Measurements from ENCODE around the gene CLEC18A.
"Not testable (repeated sequence)": the region's sequence is repeated elsewhere in the genome, so short reads cannot be mapped to it uniquely, and the experiment has no call there.

Gene CLEC18A

DNA sequence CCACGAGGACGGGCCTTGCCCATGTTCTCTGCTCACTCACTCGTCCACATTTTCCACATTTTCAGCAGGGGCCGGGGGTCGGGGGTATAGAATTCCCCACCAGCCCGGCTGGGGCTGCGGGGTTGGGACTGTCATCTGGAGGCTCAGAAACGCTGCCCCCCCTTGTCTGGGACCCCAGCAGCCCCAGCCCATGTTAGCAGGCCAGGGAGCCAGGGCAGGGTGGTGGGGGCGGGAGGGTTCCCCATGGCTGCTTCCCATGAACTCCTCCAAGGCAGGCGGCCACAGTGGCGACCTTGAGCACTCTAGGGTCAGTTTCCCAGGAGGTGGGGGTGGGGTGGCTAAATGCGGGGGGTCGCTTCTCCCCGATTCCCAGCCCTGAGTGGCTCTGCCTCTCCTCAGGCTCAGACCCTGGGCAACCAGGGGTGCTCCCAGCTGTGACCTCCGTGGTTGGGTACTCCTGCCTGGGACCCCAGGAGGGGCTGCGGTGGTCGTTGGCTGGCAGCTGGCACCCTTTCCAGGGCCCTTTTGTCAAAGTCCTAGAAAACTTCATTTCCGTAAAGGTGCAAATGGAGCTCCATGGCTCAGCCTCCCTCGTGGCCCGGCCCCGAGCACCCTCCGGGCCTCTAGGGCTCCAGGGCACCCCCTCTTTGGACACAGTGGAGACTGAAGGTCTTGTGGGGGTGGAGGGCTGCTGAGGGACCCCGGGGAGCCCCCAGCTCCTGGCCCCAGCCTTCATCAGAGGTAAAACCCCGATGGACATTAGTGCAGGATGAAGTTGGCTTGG, 1.6 kb downstream of the CLEC18A start:
- not testable (repeated sequence) for FAIRE-seq

GRCh38 chr16:69954241-69954640, 3.1 kb downstream of the CLEC18A start:
- not testable (repeated sequence) for FAIRE-seq

GRCh38 chr16:69963312-69963711, 12.2 kb downstream of the CLEC18A start:
- not testable (repeated sequence) for FAIRE-seq

- not testable (repeated sequence) for FAIRE-seq
Observed at GRCh38 chr16:69964960-69965660, 14.0 kb downstream of the CLEC18A start.

DNA sequence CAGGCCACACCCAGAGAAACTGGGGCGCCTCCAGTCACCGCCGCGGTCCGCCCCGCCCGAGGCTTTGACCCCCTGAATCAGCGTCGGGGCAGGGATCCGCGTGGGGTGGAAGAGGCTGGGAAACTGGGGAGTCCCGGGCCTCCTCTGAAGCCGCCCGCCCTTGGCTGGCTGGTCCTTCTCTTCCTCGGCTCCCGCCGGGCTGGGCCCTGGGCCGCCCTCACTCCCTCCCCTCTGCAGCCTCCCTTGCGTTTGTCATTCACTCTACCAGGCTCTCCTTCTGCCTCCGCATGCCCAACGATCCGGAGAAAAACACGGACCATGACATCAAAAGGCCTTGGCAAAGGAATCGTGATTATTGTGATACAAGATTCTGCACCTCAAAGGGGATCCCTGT, 14.5 kb downstream of the CLEC18A start:
- FAIRE-seq = not testable (repeated sequence)

DNA sequence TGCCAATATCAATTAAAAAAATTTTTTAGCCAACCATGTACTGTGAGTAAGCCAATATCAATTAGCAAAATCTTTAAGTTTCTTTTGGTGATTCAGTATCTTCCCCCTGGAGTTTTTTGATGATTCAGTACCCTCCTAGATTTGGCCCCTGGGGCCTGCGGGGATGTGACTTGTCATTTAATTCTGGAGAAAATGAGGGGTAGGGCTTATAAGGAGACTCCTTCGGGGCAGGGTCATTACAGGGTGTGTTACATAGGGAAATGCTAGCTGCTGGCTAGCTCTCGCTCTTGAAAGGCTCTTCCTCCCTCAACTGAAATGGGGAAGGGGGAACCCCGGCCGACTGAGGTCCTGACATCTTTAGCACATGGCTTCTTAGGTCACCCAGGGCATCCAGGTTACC, 16.6 kb downstream of the CLEC18A start:
- not testable (repeated sequence) for FAIRE-seq

- not testable (repeated sequence) for FAIRE-seq
Observed at GRCh38 chr16:69968125-69968524, 17.0 kb downstream of the CLEC18A start.

DNA sequence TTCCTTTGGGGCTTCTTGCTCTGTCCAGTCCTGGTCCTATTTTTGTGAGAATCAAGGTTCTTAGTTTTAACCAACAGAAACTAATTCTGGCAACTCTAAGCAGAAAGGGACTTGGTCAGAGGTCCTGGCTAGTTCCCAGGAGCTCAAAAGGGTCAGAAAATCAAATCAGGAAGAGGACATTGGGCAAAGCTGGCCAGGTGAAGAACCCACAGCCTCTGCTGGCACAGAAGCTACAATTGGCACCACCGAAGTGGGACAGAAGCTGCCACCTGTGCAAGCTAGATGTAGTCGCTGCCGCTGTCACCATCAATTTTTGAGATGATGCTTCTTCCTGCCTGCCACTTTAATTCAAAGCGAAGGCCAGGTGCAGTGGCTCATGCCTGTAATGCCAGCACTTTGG, 18.5 kb downstream of the CLEC18A start:
- not testable (repeated sequence) for FAIRE-seq

GRCh38 chr16:69972120-69972519, 21.0 kb downstream of the CLEC18A start:
- not testable (repeated sequence) for FAIRE-seq

DNA sequence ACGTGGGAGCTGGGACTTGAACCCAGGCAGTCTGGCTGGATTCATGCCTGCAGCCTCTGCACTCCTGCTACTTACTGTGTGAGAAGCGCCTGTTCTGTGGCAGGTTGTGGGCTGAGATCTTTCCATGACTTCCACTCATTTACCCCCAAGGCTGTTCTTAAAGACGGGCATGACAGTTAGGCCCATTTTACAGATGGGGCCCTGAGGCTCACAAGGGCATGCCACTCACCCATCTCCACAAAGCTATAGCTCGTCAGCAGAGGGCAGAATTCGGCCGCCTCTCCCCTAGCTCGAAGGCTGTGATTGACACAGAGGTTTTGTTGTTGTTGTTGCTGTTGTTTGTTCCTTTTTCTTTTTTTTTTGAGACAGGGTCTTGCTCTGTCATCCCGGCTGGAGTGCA, 21.8 kb downstream of the CLEC18A start:
- not testable (repeated sequence) for FAIRE-seq

DNA sequence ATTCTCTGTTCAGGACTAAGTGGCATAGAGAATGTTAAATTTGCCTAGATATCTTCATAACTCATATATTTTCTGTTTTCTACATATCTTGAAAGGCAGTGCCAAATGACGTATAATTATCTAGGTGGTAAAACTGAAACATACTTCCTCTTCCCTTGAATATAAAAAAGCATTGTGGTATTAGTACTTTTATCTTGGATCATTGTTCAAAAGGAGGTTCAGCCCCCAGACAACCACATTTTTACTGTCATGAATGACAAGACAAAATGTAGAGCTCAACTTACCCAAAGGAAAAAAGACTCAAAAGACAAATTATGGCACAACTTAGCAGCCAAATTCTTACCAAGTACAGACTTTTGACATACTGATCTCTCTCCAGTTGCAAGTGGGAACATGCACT, 34.1 kb downstream of the CLEC18A start:
- FAIRE-seq = not testable (repeated sequence)

DNA sequence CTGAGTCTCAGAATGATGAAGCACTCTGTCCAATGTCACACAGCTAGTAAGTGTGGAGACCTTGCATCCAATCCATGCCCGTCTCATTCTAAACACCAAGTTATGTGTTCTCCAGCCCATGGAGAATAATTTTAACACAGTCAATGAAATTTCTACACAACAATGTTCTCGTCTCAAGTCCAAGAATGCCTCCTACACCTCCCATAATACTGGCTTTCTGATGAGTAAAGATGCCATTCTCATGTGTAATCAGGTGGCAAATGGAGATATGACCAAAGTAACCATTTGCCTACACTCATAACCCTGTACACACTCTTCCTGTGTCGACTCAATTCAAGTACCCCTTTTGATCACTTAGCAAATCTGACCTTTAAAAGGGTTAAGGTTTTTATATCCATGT, 46.8 kb downstream of the CLEC18A start:
- FAIRE-seq = not testable (repeated sequence)

DNA sequence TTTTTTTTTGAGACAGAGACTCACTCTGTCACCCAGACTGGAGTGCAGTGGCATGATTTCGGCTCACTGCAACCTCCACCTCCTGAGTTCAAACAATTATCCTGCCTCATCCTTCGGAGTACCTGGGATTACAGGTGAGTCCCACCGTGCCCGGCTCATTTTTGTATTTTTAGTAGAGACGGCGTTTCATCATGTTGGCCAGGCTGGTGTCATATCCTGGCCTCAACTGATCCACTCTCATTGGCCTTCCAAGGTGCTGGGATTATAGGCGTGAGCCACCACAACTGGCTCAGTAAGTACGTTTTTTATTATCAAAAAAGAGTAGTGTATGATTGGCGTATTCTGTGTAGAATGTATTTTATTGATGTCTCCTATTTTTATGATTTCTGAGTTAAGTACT, 48.7 kb downstream of the CLEC18A start:
- FAIRE-seq = not testable (repeated sequence)

DNA sequence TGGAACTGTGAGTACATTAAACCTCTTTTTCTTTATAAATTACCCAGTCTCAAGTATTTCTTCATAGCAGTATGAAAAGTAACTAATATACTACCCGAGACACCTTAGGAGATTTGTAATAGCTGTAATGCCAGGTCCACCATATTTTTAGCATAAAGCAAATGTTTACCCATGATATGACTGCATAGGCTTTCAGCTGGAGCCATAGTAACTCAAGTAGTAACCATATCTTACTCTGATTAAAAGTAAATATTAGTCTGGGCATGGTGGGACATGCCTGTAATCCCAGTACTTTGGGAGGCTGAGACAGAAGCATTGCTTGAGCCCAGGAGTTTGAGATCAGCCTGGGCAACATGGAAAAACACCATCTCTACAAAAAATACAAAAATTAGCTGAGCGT, 52.4 kb downstream of the CLEC18A start:
- not testable (repeated sequence) for FAIRE-seq

GRCh38 chr16:70008604-70009003, 57.5 kb downstream of the CLEC18A start:
- not testable (repeated sequence) for FAIRE-seq

DNA sequence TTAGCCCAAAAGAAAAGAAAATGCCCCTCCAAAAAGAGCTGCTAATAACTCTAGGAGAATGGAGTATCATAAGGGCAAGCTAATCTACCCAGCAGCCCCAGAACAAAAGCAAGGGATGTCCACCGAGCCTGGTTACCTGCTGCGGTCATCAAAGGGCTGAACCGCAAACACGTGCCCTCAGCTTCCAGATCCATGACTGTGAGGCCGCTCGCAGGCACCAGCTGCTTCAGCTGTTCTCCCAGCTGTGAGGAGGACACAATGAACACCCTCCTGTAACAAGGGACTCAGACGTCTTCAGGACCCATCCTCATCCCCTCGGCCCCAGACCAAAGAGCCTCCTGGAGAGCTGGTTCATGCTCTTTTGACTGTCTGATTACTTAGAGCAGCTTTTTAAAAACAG, 59.5 kb downstream of the CLEC18A start:
- not testable (repeated sequence) for FAIRE-seq

- FAIRE-seq = not testable (repeated sequence)
Observed at GRCh38 chr16:70011120-70011519, 60.0 kb downstream of the CLEC18A start.

GRCh38 chr16:70012354-70012753, 61.2 kb downstream of the CLEC18A start:
- FAIRE-seq = not testable (repeated sequence)

DNA sequence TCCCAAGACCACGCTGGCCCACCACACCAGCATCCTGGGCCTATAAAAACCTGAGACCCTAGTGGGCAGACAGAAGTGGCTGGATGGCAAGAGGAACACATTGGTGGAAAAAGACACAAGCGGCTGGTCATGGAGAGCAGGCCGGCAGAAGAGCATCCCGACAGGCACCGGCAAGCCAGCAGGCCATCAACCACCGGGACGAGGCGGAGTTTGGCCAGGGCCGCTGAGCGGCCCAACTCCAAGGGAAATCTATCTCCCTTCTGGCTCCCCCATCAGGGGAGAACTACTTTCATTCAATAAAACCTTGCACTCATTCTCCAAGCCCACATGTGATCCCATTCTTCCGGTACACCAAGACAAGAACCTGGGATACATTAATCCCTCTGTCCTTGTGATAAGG, 61.8 kb downstream of the CLEC18A start:
- FAIRE-seq = not testable (repeated sequence)
